NB4 (cell line): ENCODE data around the gene LAMA1.

Experiments used
- DNase-seq: peaks from one replicate; pipeline ENCODE4 v3.0.0; 2010; ENCODE audit warnings: low read depth
- H3K4me3 ChIP-seq: one replicate; pipeline ENCODE4 v1.5.1; 2011; ENCODE audit warnings: mild to moderate bottlenecking, low read depth, low read length, moderate library complexity
- CTCF ChIP-seq: IDR thresholded peaks from one replicate; pipeline ENCODE4 v1.5.1; 2012; ENCODE audit warnings: low read depth, low read length
- MYC ChIP-seq: IDR thresholded peaks from 2 replicates; pipeline ENCODE4 v1.6.1; 2011; ENCODE audit warnings: low read depth, low read length
- POLR2A ChIP-seq: IDR thresholded peaks from 2 replicates; pipeline ENCODE4 v1.6.1; 2011; ENCODE audit warnings: mild to moderate bottlenecking; ENCODE audit not compliant: insufficient read length; ENCODE audit errors: extremely low read depth
- TF ChIP-seq, protein P1 (sequence below): IDR thresholded peaks from 2 replicates; pipeline ENCODE4 v1.6.1; 2011; ENCODE audit warnings: low read depth, low read length

The LAMA1 gene

DNA sequence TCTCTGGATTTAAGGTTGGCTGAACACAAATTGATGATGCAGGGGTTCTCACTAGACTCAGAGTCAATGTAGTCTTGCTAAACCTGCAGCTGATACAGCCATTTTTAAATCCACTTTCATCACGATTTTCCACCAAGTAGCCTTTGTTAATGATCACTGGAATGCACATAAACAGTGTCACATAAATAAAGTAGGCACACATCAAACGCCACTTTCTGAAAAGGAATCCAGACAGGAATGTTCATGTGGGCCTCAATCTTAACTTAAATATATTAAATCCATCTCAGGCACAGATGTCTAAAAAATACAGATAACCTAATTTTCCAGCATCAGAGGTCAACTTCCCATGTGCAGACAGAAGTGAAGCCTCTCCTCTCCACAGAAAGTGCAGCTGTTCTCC lies 58.3 kb downstream of the LAMA1 start:
- DNase-seq: no peak
- H3K4me3 ChIP-seq: no peak overlapping the region
- TF ChIP-seq CTCF (no peak), POLR2A (no peak), MYC (no peak)
- TF ChIP-seq, protein P1, sequence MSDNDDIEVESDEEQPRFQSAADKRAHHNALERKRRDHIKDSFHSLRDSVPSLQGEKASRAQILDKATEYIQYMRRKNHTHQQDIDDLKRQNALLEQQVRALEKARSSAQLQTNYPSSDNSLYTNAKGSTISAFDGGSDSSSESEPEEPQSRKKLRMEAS: no peak

DNA sequence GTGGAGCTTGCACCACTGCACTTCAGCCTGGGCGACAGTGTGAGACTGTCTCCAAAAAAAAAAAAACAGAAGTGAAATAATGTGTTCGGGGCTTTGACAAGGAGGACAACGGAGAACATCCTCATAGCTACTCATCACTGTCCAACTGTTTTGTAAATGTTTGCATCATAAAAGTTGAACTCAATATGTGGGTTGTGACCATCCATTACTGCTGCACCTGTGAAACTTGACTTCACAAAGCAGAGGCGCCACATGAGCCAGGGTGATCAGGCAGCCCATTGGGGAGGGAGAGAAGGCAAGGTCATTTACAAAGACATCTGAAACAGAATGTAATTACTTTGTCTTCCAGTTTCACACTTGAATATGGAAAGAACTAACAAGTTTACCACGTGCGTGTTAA lies 61.6 kb downstream of the LAMA1 start:
- DNase-seq: no peak
- TF ChIP-seq, protein P1: no peak
- no peak for TF ChIP-seq POLR2A
- TF ChIP-seq CTCF: no peak
- TF ChIP-seq MYC: no peak
- no peak overlapping the region for H3K4me3 ChIP-seq

DNA sequence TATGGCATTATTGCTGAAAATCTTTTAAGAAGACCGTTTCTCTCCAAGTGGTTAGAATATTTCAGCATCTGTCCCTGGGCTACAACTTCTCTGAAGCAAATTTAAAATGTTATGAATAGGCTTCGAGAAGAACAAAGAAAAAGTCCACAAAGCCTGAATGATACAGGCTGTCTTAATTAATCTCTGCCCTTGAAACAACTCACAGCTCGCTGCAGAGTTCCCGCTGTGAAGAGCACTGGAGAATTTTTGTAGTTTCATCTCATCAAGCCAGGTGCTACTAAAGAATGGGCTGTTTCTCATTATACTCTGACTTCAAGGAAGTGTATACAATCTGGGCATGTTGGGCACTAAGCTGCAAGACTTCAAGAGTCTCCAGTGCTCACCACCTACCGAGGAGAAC lies 67.6 kb downstream of the LAMA1 start:
- no peak for DNase-seq
- TF ChIP-seq, protein P1: no peak
- no peak for TF ChIP-seq POLR2A
- TF ChIP-seq MYC: no peak
- TF ChIP-seq CTCF: no peak
- H3K4me3 ChIP-seq: no peak overlapping the region

DNA sequence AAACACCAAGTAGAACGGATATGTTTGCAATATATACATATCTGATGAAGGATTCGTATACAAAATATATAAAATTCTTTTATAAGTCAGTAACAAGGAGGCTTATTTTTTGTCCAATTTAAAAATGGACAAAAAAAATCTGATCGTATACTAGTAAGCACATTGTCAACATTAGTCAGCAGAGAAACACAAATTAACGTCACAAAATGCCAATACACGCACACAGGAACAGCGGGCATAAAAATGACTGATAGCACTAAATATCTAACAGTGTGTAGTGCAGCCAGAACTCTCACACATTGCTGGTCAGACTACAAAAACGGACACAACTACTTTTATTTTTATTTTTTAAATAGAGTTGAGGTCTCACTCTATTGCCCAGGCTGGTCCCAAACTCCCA lies 69.5 kb downstream of the LAMA1 start:
- H3K4me3 ChIP-seq: no peak overlapping the region
- DNase-seq: no peak
- TF ChIP-seq POLR2A (no peak), MYC (no peak), CTCF (no peak)
- TF ChIP-seq, protein P1: no peak

DNA sequence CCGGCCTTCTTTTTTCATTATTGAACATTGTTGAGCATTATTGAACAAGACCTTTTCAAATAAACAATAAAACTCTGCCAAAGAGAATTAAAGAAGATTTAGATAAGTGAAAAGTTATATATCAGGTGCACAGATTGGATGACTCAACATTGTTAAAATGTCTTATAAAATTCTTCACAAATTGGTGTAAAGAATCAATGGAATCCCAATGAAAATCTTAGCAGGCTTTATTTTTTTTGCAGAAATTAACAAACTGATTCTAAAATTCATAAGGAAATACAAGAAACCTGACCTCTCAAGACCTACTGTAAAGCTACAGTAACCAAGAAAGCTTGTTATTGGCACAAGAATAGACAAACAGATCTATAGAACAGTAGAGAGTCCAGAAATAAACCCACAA lies 70.3 kb downstream of the LAMA1 start:
- no peak overlapping the region for H3K4me3 ChIP-seq
- no peak for DNase-seq
- TF ChIP-seq MYC (no peak), CTCF (no peak), POLR2A (no peak)
- TF ChIP-seq, protein P1: no peak
